ENCODE measurements around the gene PPP1R1C.

Gene PPP1R1C

GRCh38 chr2:181972431-181973170 lies 13.1 kb upstream of the PPP1R1C start:
- no peak for DNase-seq (ENCODE audit: low read depth)

- no peak for DNase-seq (ENCODE audit: low read depth)
Measured at GRCh38 chr2:181973171-181973783, 12.4 kb upstream of the PPP1R1C start.

- DNase-seq (ENCODE audit: low read depth), result no peak
Measured at GRCh38 chr2:181977661-181978350, 7.8 kb upstream of the PPP1R1C start.

GRCh38 chr2:181978351-181979150 lies 7.1 kb upstream of the PPP1R1C start:
- DNase-seq (ENCODE audit: low read depth), result no peak

- DNase-seq (ENCODE audit: low read depth), result no peak
Measured at GRCh38 chr2:181984060-181984459, 1.6 kb upstream of the PPP1R1C start.

GRCh38 chr2:181984814-181985631 lies 630 bp upstream of the PPP1R1C start:
- no peak for DNase-seq (ENCODE audit: low read depth)

- DNase-seq (ENCODE audit: low read depth), result no peak
Measured at GRCh38 chr2:181988154-181988924, 2.7 kb downstream of the PPP1R1C start.

GRCh38 chr2:181989099-181989498 lies 3.4 kb downstream of the PPP1R1C start:
- no peak for DNase-seq (ENCODE audit: low read depth)

- no peak for DNase-seq (ENCODE audit: low read depth)
Measured at GRCh38 chr2:181991171-181991885, 5.7 kb downstream of the PPP1R1C start.

GRCh38 chr2:181992776-181993175 lies 7.1 kb downstream of the PPP1R1C start:
- no peak for DNase-seq (ENCODE audit: low read depth)

GRCh38 chr2:181995289-181995688 lies 9.6 kb downstream of the PPP1R1C start:
- DNase-seq (ENCODE audit: low read depth), result no peak

- DNase-seq (ENCODE audit: low read depth), result no peak
Measured at GRCh38 chr2:181998041-181998835, 12.6 kb downstream of the PPP1R1C start.

- DNase-seq (ENCODE audit: low read depth), result no peak
Measured at GRCh38 chr2:181998891-181999654, 13.4 kb downstream of the PPP1R1C start.

GRCh38 chr2:181999911-182000310 lies 14.3 kb downstream of the PPP1R1C start:
- DNase-seq (ENCODE audit: low read depth), result no peak

- DNase-seq (ENCODE audit: low read depth), result no peak
Measured at GRCh38 chr2:182004945-182005520, 19.4 kb downstream of the PPP1R1C start.

GRCh38 chr2:182006595-182007341 lies 21.1 kb downstream of the PPP1R1C start:
- no peak for DNase-seq (ENCODE audit: low read depth)

- DNase-seq (ENCODE audit: low read depth), result no peak
Measured at GRCh38 chr2:182014284-182014683, 28.6 kb downstream of the PPP1R1C start.
